Measurements from ENCODE around the gene ALPL. TPM values are rescaled to one million over a fixed set of nuclear protein-coding genes. Genes with fewer than 3 reads are reported as not detected.

ALPL gene
- total RNA-seq, 2 experiments from 2014 or later: not detected

- H3K27ac Mint-ChIP-seq: no peak overlapping the region
Observed at GRCh38 chr1:21624571-21625389, 115.6 kb downstream of the ALPL start.

GRCh38 chr1:21625390-21626190 is 116.4 kb downstream of the ALPL start:
- Mint-ChIP-seq H3K4me1 (peaks cover 6% of the 10 kb centered on the region), H3K36me3 (no peaks in the 10 kb centered on the region), H3K27me3 (peaks cover 24% of the 10 kb centered on the region), H3K27ac (no peak overlapping the region), H3K9me3 (no peaks in the 10 kb centered on the region), H3K4me3 (no peak overlapping the region)
- ATAC-seq (ENCODE audit: low read depth) (no peak), DNase-seq (no peak)
- POLR2A ChIA-PET: no interaction called here

More at GRCh38 chr1:21624571-21625389, 115.6 kb downstream of the ALPL start:
- Mint-ChIP-seq H3K27me3 (peaks cover 24% of the 10 kb centered on the region), H3K9me3 (no peaks in the 10 kb centered on the region), H3K36me3 (no peaks in the 10 kb centered on the region), H3K4me3 (no peak overlapping the region), H3K4me1 (peaks cover 6% of the 10 kb centered on the region)
- DNase-seq (no peak), ATAC-seq (ENCODE audit: low read depth) (no peak)
- POLR2A ChIA-PET: no interaction called here

GRCh38 chr1:21626921-21627339 is 117.7 kb downstream of the ALPL start:
- H3K4me3 Mint-ChIP-seq: no peak overlapping the region
- POLR2A ChIA-PET: no interaction called here
- no peak for ATAC-seq (ENCODE audit: low read depth)
- no peaks in the 10 kb centered on the region for H3K9me3 Mint-ChIP-seq
- H3K4me1 Mint-ChIP-seq: peaks cover 4% of the 10 kb centered on the region
- no peaks in the 10 kb centered on the region for H3K36me3 Mint-ChIP-seq
- H3K27me3 Mint-ChIP-seq: peaks cover 17% of the 10 kb centered on the region
- DNase-seq: no peak
- no peak overlapping the region for H3K27ac Mint-ChIP-seq

Other genes starting within 250 kb of the ALPL start
- 10 to 100 TPM; 83.2 to 85.5 TPM for gene ECE1, start 219.0 kb upstream of the ALPL start, total RNA-seq
- gene NBPF3, start 69.3 kb upstream of the ALPL start, total RNA-seq: 10 to 100 TPM in 1 of 2 experiments, 1 to 10 TPM in 1; 8.5 to 12.3 TPM
- under 1 TPM; 0.37 to 0.69 TPM for gene RAP1GAP, start 159.9 kb downstream of the ALPL start, total RNA-seq

Data from activated naive CD8-positive, alpha-beta T cell treated with anti-CD3 and anti-CD28 coated beads, Interleukin-2, amount 10 ng/mL, durations not matched to agents 7 days and 5 days (primary cell).